SK-N-DZ (cell line): ENCODE results near the gene TPST2.
A peak's percentile ranks its signal among the peaks of the same experiment; 100 is the strongest.
"Not testable (repeated sequence)": the region's sequence is repeated elsewhere in the genome, so short reads cannot be mapped to it uniquely, and the experiment has no call there.

ENCODE experiments used
- DNase-seq: peaks from one replicate; pipeline ENCODE4 v3.0.0-alpha.2; 2015; ENCODE audit warnings: low spot score

The TPST2 gene

GRCh38 chr22:26534171-26534855 lies 55.6 kb downstream of the TPST2 start:
- DNase-seq, result no peak

GRCh38 chr22:26529345-26529744 lies 60.6 kb downstream of the TPST2 start:
- no peak for DNase-seq

- not testable (repeated sequence) for DNase-seq
These were observed 61.4 kb downstream of the TPST2 start for GRCh38 chr22:26528518-26528917.

- no peak for DNase-seq
These were observed 62.1 kb downstream of the TPST2 start for GRCh38 chr22:26527574-26528465.

- DNase-seq, result no peak
These were observed 62.8 kb downstream of the TPST2 start for GRCh38 chr22:26527167-26527566.

GRCh38 chr22:26525946-26526564 lies 63.9 kb downstream of the TPST2 start:
- no peak for DNase-seq

- no peak for DNase-seq
These were observed 65.1 kb downstream of the TPST2 start for GRCh38 chr22:26524870-26525269.

GRCh38 chr22:26522592-26522991 lies 67.3 kb downstream of the TPST2 start:
- no peak for DNase-seq

- no peak for DNase-seq
These were observed 67.9 kb downstream of the TPST2 start for GRCh38 chr22:26522012-26522411.

GRCh38 chr22:26517429-26517828 lies 72.5 kb downstream of the TPST2 start:
- no peak for DNase-seq

GRCh38 chr22:26516503-26516902 lies 73.4 kb downstream of the TPST2 start:
- no peak for DNase-seq

GRCh38 chr22:26515931-26516330 lies 74.0 kb downstream of the TPST2 start:
- no peak for DNase-seq

- DNase-seq, result no peak
These were observed 75.3 kb downstream of the TPST2 start for GRCh38 chr22:26514419-26515161.

- no peak for DNase-seq
These were observed 76.1 kb downstream of the TPST2 start for GRCh38 chr22:26513838-26514237.

GRCh38 chr22:26512149-26512793 lies 77.7 kb downstream of the TPST2 start, which contains the start of gene TFIP11:
Gene TFIP11 (minus strand): TSS chr22:26512473. CDS start chr22:26510272, 2,201 bp downstream.
- peak; percentile 92 for DNase-seq

GRCh38 chr22:26508148-26508547 lies 81.8 kb downstream of the TPST2 start:
- no peak for DNase-seq

- DNase-seq, result no peak
These were observed 86.2 kb downstream of the TPST2 start for GRCh38 chr22:26503758-26504157.

- peak; percentile 43 for DNase-seq
These were observed 87.0 kb downstream of the TPST2 start for GRCh38 chr22:26502688-26503561.

- no peak for DNase-seq
These were observed 87.9 kb downstream of the TPST2 start for GRCh38 chr22:26501996-26502395.

- DNase-seq, result no peak
These were observed 90.7 kb downstream of the TPST2 start for GRCh38 chr22:26499188-26499703.
